H9 (cell line): ENCODE measurements around the gene JARID2. TPM values are rescaled to one million over a fixed set of nuclear protein-coding genes. Genes with fewer than 3 reads are reported as not detected.

ENCODE experiments used
- DNase-seq: peaks from one replicate; pipeline ENCODE4 v3.0.0-alpha.2; 2017
- H2AFZ ChIP-seq: one replicate; pipeline ENCODE4 v1.6.1; 2013; ENCODE audit warnings: mild to moderate bottlenecking, low read length, control low read depth, moderate library complexity
- H2AK5ac ChIP-seq: 2 replicates; pipeline ENCODE4 v1.6.1; 2013; ENCODE audit warnings: low read length, control low read depth, mixed read lengths; ENCODE audit not compliant: insufficient read length
- H2BK120ac ChIP-seq: one replicate; pipeline ENCODE4 v1.6.1; 2013; ENCODE audit warnings: low read depth, mild to moderate bottlenecking, low read length, control low read depth, inconsistent platforms; ENCODE audit not compliant: poor library complexity, severe bottlenecking
- H2BK12ac ChIP-seq: 2 replicates; pipeline ENCODE4 v1.6.1; 2013; ENCODE audit warnings: low read length, control low read depth, mixed read lengths, low read depth; ENCODE audit not compliant: insufficient read length
- H2BK15ac ChIP-seq: 2 replicates; pipeline ENCODE4 v1.6.1; 2013; ENCODE audit warnings: low read depth, low read length, control low read depth
- H2BK20ac ChIP-seq: one replicate; pipeline ENCODE4 v1.6.1; 2013; ENCODE audit warnings: low read depth, mild to moderate bottlenecking, low read length, control low read depth, inconsistent platforms; ENCODE audit not compliant: poor library complexity, severe bottlenecking
- H2BK5ac ChIP-seq: 2 replicates; pipeline ENCODE4 v1.6.1; 2013; ENCODE audit warnings: low read length, control low read depth, mixed read lengths; ENCODE audit not compliant: insufficient read length
- H3K14ac ChIP-seq: 2 replicates; pipeline ENCODE4 v1.6.1; 2013; ENCODE audit warnings: low read length, control low read depth; ENCODE audit not compliant: insufficient read depth
- H3K18ac ChIP-seq: 2 replicates; pipeline ENCODE4 v1.6.1; 2013; ENCODE audit warnings: low read depth, mild to moderate bottlenecking, mixed read lengths, low read length, control low read depth; ENCODE audit not compliant: insufficient read length
- H3K23ac ChIP-seq: 2 replicates; pipeline ENCODE4 v1.6.1; 2013; ENCODE audit warnings: low read length, control low read depth, mixed read lengths, low read depth; ENCODE audit not compliant: insufficient read length
- H3K23me2 ChIP-seq: 2 replicates; pipeline ENCODE4 v1.6.1; 2013; ENCODE audit warnings: low read depth, mild to moderate bottlenecking, mixed read lengths, low read length, control low read depth; ENCODE audit not compliant: insufficient read length, poor library complexity, severe bottlenecking
- H3K27ac ChIP-seq: 2 replicates; pipeline ENCODE4 v1.5.1; 2013; ENCODE audit warnings: low read length, control low read depth, mixed read lengths, low read depth; ENCODE audit not compliant: insufficient read length
- H3K27me3 ChIP-seq: 2 replicates; pipeline ENCODE4 v1.6.1; 2013; ENCODE audit warnings: low read length, control low read depth, inconsistent platforms; ENCODE audit not compliant: insufficient read depth
- H3K4ac ChIP-seq: 2 replicates; pipeline ENCODE4 v1.6.1; 2013; ENCODE audit warnings: low read depth, mild to moderate bottlenecking, control low read depth, inconsistent platforms, low read length, moderate library complexity
- H3K4me1 ChIP-seq: 2 replicates; pipeline ENCODE4 v1.6.1; 2013; ENCODE audit warnings: low read length, control low read depth, inconsistent platforms; ENCODE audit not compliant: insufficient read depth
- H3K4me2 ChIP-seq: 2 replicates; pipeline ENCODE4 v1.6.1; 2013; ENCODE audit warnings: low read length, control low read depth, mixed read lengths; ENCODE audit not compliant: insufficient read length, insufficient read depth
- H3K56ac ChIP-seq: 2 replicates; pipeline ENCODE4 v1.6.1; 2013; ENCODE audit warnings: low read depth, mild to moderate bottlenecking, mixed read lengths, low read length, control low read depth; ENCODE audit not compliant: insufficient read length
- H3K79me1 ChIP-seq: 2 replicates; pipeline ENCODE4 v1.6.1; 2013; ENCODE audit warnings: low read depth, mild to moderate bottlenecking, moderate library complexity, low read length, control low read depth, inconsistent platforms; ENCODE audit not compliant: insufficient read depth, poor library complexity, severe bottlenecking
- H3K79me2 ChIP-seq: 2 replicates; pipeline ENCODE4 v1.6.1; 2013; ENCODE audit warnings: low read length, control low read depth, inconsistent platforms; ENCODE audit not compliant: insufficient read depth
- H3K9ac ChIP-seq: 2 replicates; pipeline ENCODE4 v1.6.1; 2013; ENCODE audit warnings: low read length, control low read depth, mixed read lengths; ENCODE audit not compliant: insufficient read length; ENCODE audit errors: extremely low read depth
- H3K9me3 ChIP-seq: one replicate; pipeline ENCODE4 v1.6.1; 2013; ENCODE audit warnings: low read depth, low read length, inconsistent platforms; ENCODE audit not compliant: control insufficient read depth
- H3T11ph ChIP-seq: one replicate; pipeline ENCODE4 v1.6.1; 2013; ENCODE audit warnings: mild to moderate bottlenecking, low read length, control low read depth, inconsistent platforms
- H4K20me1 ChIP-seq: one replicate; pipeline ENCODE4 v1.6.1; 2013; ENCODE audit not compliant: control insufficient read depth, insufficient read length, insufficient read depth
- H4K5ac ChIP-seq: 2 replicates; pipeline ENCODE4 v1.6.1; 2013; ENCODE audit warnings: low read depth, mild to moderate bottlenecking, mixed read lengths, low read length, control low read depth; ENCODE audit not compliant: insufficient read length
- H4K8ac ChIP-seq: replicated peaks from 2 replicates; pipeline ENCODE4 v1.6.1; 2013; ENCODE audit warnings: low read length, control low read depth, mixed read lengths, low read depth; ENCODE audit not compliant: insufficient read length
- H4K91ac ChIP-seq: 2 replicates; pipeline ENCODE4 v1.6.1; 2013; ENCODE audit warnings: low read depth, mild to moderate bottlenecking, moderate library complexity, mixed read lengths, low read length, control low read depth; ENCODE audit not compliant: insufficient read length
- H3K27ac Mint-ChIP-seq, 3 experiments: 2 replicates in 2 of 3; 3 replicates in 1 of 3; pipeline ENCODE4 v1.8.0; 2020 to 2021; ENCODE audit warnings: mixed read lengths in 3 of 3, mild to moderate bottlenecking in 1 of 3, moderate library complexity in 1 of 3
- H3K27me3 Mint-ChIP-seq: 2 replicates; pipeline ENCODE4 v1.8.0; 2021; ENCODE audit warnings: low read depth, mild to moderate bottlenecking, moderate library complexity, mixed read lengths
- H3K36me3 Mint-ChIP-seq, 3 experiments: 2 replicates in 2 of 3; 3 replicates in 1 of 3; pipeline ENCODE4 v1.8.0; 2020 to 2021; ENCODE audit warnings: low read depth in 3 of 3, mixed read lengths in 3 of 3; ENCODE audit not compliant: insufficient read depth in 1 of 3
- H3K4me1 Mint-ChIP-seq, 2 experiments: 2 replicates each; pipeline ENCODE4 v1.8.0; 2020; ENCODE audit warnings: mixed read lengths in 2 of 2
- H3K4me3 Mint-ChIP-seq, 2 experiments: 2 replicates in 1 of 2; 3 replicates in 1 of 2; pipeline ENCODE4 v1.8.0; 2020 to 2021; ENCODE audit warnings: mild to moderate bottlenecking in 2 of 2, mixed read lengths in 2 of 2, moderate library complexity in 1 of 2
- H3K9me3 Mint-ChIP-seq, 2 experiments: 2 replicates in 1 of 2; 3 replicates in 1 of 2; pipeline ENCODE4 v1.8.0; 2020; ENCODE audit warnings: mild to moderate bottlenecking in 2 of 2, mixed read lengths in 2 of 2, moderate library complexity in 1 of 2
- CTCF ChIP-seq: fragments of 200-600 bp; sonication (generic); conservative IDR thresholded peaks from 3 replicates; pipeline ENCODE4 v1.8.0; 2021; ENCODE audit warnings: antibody characterized with exemption, mild to moderate bottlenecking
- WGBS: extraction: QIAGEN DNeasy Blood & Tissue Kit; methylation state at CpG from one replicate; pipeline ENCODE4 v1.1.7; 2013; ENCODE audit warnings: missing lambda C conversion rate, low lambda C conversion rate, mixed read lengths; ENCODE audit not compliant: insufficient read length; ENCODE audit errors: extremely low coverage; 5-methylcytosine and 5-hydroxymethylcytosine counted together
- total RNA-seq: library from RNA; stranded (reverse); gene quantifications from 2 replicates; pipeline ENCODE4 v1.2.1, GENCODE V29; 2021

JARID2 gene
- total RNA-seq, 1 experiment from 2014 or later, result 174 TPM

- Histone ChIP-seq H3K23me2 (no peaks in the 10 kb centered on the region), H3K79me1 (peaks cover 3% of the 10 kb centered on the region), H3K23ac (no peak overlapping the region), H2BK5ac (no peak overlapping the region), H3K79me2 (peaks cover 92% of the 10 kb centered on the region), H3K18ac (no peak overlapping the region), H3T11ph (no peak overlapping the region), H2BK15ac (no peak overlapping the region), H3K4me1 (peaks cover 41% of the 10 kb centered on the region), H3K4me2 (no peak overlapping the region), H3K27me3 (no peaks in the 10 kb centered on the region), H4K91ac (no peak overlapping the region), H3K4ac (no peak overlapping the region), H4K5ac (no peak overlapping the region), H2AK5ac (no peak overlapping the region), H3K14ac (no peak overlapping the region), H2BK120ac (no peak overlapping the region), H4K20me1 (peaks cover 5% of the 10 kb centered on the region), H2BK20ac (no peak overlapping the region), H4K8ac (no peak overlapping the region), H3K56ac (no peak overlapping the region), H2BK12ac (no peak overlapping the region), H3K9me3 (no peaks in the 10 kb centered on the region), H3K9ac (no peak overlapping the region), H3K27ac (no peak overlapping the region), H2AFZ (no peak overlapping the region)
- no CpG with 5 or more reads among the region's 3 CpGs for WGBS
- H3K27ac Mint-ChIP-seq, result no peak overlapping the region; a peak in 2 of 7 replicates
- no peak for TF ChIP-seq CTCF
- DNase-seq, result no peak
- H3K4me3 Mint-ChIP-seq, result no peak overlapping the region
- H3K9me3 Mint-ChIP-seq, result no peaks in the 10 kb centered on the region
- H3K27me3 Mint-ChIP-seq, result no peaks in the 10 kb centered on the region
- H3K36me3 Mint-ChIP-seq, result peaks cover 0 to 31% (median 4%) of the 10 kb centered on the region in 3 experiments; a peak in 5 of 7 replicates
- peaks cover 90 to 92% of the 10 kb centered on the region in 2 experiments for H3K4me1 Mint-ChIP-seq
Observed at GRCh38 chr6:15426901-15427300, 181.0 kb downstream of the JARID2 start.
